Measurements from ENCODE around the gene TMBIM6. TPM values are rescaled to one million over a fixed set of nuclear protein-coding genes. Genes with fewer than 3 reads are reported as not detected.
"Not testable (repeated sequence)": the region's sequence is repeated elsewhere in the genome, so short reads cannot be mapped to it uniquely, and the experiment has no call there.

Gene TMBIM6
- total RNA-seq, 4 donors from 2014 or later: 201 to 298 (median 263) TPM

- TF ChIP-seq POLR2A (IDR thresholded peaks at IDR 0.05): no peak
- no peak for TF ChIP-seq CTCF (IDR thresholded peaks at IDR 0.05)
- peaks cover 0 to 6% of the 10 kb centered on the region in 2 donors for H3K4me1 ChIP-seq
- no peak overlapping the region for H3K27ac ChIP-seq
- H3K4me3 ChIP-seq: no peak overlapping the region
- DNase-seq: no peak
- no peaks in the 10 kb centered on the region for H3K27me3 ChIP-seq
- H3K36me3 ChIP-seq: no peaks in the 10 kb centered on the region
- intact Hi-C loops (cut with DNase I; ENCODE audit: low total_unique reads): no loop called here
- no peaks in the 10 kb centered on the region for H3K9me3 ChIP-seq
These were observed 32.5 kb upstream of the TMBIM6 start for GRCh38 chr12:49708851-49709250.

- H3K4me1 ChIP-seq; H3K9me3 ChIP-seq; intact Hi-C loops (cut with DNase I; ENCODE audit: low total_unique reads); H3K27me3 ChIP-seq; H3K27ac ChIP-seq; DNase-seq; H3K4me3 ChIP-seq; H3K36me3 ChIP-seq: not testable (repeated sequence)
These were observed 27.4 kb upstream of the TMBIM6 start for GRCh38 chr12:49713952-49714351.

GRCh38 chr12:49716553-49716952 lies 24.8 kb upstream of the TMBIM6 start:
- DNase-seq: no peak
- no peak overlapping the region for H3K27ac ChIP-seq
- intact Hi-C loops (cut with DNase I; ENCODE audit: low total_unique reads): no loop called here
- no peaks in the 10 kb centered on the region for H3K9me3 ChIP-seq
- no peaks in the 10 kb centered on the region for H3K36me3 ChIP-seq
- H3K4me1 ChIP-seq: no peaks in the 10 kb centered on the region
- no peak overlapping the region for H3K4me3 ChIP-seq
- TF ChIP-seq CTCF (IDR thresholded peaks at IDR 0.05): no peak
- TF ChIP-seq POLR2A (IDR thresholded peaks at IDR 0.05): no peak
- no peaks in the 10 kb centered on the region for H3K27me3 ChIP-seq

- H3K36me3 ChIP-seq; H3K27me3 ChIP-seq; intact Hi-C loops (cut with DNase I; ENCODE audit: low total_unique reads); DNase-seq; H3K27ac ChIP-seq; H3K9me3 ChIP-seq; H3K4me3 ChIP-seq; H3K4me1 ChIP-seq: not testable (repeated sequence)
These were observed 23.6 kb upstream of the TMBIM6 start for GRCh38 chr12:49717800-49718199.

- Histone ChIP-seq H3K9me3 (no peaks in the 10 kb centered on the region), H3K4me3 (no peak overlapping the region), H3K27me3 (no peaks in the 10 kb centered on the region), H3K27ac (no peak overlapping the region), H3K4me1 (no peaks in the 10 kb centered on the region), H3K36me3 (no peaks in the 10 kb centered on the region)
- TF ChIP-seq POLR2A (IDR thresholded peaks at IDR 0.05) (no peak), CTCF (IDR thresholded peaks at IDR 0.05) (no peak)
- intact Hi-C loops (cut with DNase I; ENCODE audit: low total_unique reads): no loop called here
- no peak for DNase-seq
These were observed 21.1 kb upstream of the TMBIM6 start for GRCh38 chr12:49720214-49720613.

- H3K27ac ChIP-seq; H3K4me1 ChIP-seq; H3K9me3 ChIP-seq; H3K4me3 ChIP-seq; H3K27me3 ChIP-seq; DNase-seq; H3K36me3 ChIP-seq; intact Hi-C loops (cut with DNase I; ENCODE audit: low total_unique reads): not testable (repeated sequence)
These were observed 20.0 kb upstream of the TMBIM6 start for GRCh38 chr12:49721355-49721754.

GRCh38 chr12:49728446-49728845 lies 12.9 kb upstream of the TMBIM6 start:
- no peaks in the 10 kb centered on the region for H3K9me3 ChIP-seq
- intact Hi-C loops (cut with DNase I; ENCODE audit: low total_unique reads): no loop called here
- H3K4me1 ChIP-seq: no peaks in the 10 kb centered on the region
- no peak for DNase-seq
- H3K4me3 ChIP-seq: no peak overlapping the region
- TF ChIP-seq CTCF (IDR thresholded peaks at IDR 0.05) (no peak), POLR2A (IDR thresholded peaks at IDR 0.05) (no peak)
- H3K27ac ChIP-seq: no peak overlapping the region
- H3K36me3 ChIP-seq: no peaks in the 10 kb centered on the region
- no peaks in the 10 kb centered on the region for H3K27me3 ChIP-seq
